NCI-H748 treated with DMSO at 0.1 percent for 48 hours (cell line): ENCODE results near the gene TIMM17A.

Source experiments
- DNase-seq: peaks from one replicate; lab custom pipeline; 2025; lab: John Stamatoyannopoulos, UW

Gene TIMM17A

DNA sequence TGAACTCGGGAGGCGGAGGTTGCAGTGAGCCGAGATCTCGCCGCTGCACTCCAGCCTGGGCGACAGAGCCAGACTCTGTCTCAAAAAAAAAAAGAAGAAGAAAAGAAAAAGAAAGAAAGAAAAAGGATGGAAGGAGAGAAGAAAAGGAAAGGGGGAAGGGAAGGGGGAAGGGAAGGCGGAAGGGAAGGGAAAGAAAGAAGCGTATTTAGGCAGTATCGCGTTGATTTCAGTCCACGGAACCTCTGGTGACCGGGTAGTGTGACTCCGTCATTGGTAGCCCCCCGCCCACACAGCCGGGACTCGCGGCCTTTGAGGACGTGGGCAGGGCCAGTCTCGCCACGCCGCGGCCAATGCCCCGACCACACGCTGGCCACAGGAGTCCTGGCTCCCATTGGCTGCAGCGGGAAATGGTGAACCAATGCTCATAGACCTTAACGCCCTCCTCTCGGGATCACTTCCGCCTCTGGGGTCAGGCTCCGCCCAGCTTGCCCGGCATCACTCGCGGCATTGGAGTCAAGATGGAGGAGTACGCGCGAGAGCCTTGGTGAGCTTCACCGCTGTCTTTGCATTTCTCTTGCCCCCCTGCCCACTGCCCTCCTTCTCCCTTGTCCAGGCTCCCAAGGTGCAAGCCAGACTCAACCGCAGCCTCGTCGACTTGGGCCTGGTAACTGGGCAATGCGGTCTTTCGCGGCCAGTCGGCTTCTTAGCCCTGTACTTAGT lies at the start of gene TIMM17A:
TSS of gene TIMM17A (plus strand) at position 495 of the 720 bp plus-strand sequence. CDS start at position 519, 24 bp downstream.
- DNase-seq: peak; percentile 71

DNA sequence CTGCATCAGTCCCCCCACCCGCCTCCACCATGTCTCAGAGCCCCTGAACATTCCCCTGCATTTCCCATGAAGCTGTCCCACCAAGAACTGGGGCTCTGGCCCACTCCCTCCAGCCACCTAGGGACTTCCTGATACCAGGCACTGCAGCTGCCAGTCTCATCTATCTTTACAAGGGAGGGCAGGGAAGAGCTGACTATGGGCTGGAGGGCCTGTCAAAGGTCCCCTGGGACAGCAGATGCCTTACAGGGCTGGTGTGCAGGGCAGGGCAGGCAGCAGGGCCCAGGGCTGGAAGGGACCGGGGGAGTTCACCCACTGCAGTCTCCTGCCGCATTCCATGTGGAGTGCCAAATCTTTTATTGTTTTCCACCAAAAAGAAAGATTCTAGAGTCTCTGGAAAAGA lies 49.0 kb upstream of the TIMM17A start:
- no peak for DNase-seq

DNA sequence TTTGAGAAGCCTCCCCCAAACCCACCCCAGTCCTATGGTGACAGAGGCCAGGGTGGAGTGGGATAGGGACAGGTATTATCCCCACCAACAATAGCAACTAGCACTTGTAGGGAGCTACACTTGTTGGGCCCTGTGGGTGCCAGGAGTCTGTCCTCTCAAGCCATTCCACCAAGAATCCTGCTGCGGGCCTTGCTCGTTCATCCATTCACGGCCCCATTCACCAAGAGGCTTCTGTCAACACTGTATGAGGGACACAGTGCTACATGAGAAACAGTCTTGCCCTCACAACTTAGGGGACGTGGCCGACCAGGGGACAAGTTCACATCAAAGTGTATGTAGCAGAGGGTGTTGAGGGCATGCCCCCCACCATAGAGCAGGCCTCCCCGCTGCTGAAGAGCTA lies 47.7 kb upstream of the TIMM17A start:
- no peak for DNase-seq

DNA sequence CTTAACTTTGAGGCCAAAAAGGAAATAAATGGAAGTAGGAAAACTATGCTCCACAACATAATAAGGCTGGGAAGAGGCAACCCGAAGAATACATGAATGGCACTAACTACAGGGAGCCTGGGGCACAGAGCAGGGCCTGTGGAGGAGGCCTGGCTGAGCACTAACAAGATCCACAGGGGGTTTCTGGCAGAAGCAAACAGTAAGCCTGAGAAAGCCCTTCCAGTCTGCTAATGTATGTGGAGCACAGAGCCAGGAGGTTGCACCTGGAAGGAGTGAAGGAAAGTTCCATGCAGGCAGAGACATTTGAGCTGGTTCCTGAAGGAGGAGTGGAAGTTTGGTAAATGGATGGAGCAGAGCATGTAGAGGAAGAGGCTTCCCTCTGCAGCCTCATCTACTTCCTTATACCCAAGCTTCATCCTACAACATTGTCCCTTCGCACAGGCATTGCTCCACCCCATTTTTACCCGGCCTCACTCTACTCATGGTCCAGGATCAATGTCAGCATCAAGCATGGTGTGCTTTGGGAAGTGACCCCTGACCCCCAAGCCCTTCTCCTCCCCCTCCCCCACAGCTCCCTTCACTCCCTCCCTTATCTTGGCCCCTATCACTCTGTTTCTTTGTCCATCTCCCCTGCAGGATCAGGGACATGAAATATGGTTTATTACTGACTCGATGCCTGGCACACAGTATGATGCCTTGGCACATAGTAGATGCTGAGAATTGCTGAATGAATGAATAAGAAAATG lies 43.3 kb upstream of the TIMM17A start:
- DNase-seq: no peak

DNA sequence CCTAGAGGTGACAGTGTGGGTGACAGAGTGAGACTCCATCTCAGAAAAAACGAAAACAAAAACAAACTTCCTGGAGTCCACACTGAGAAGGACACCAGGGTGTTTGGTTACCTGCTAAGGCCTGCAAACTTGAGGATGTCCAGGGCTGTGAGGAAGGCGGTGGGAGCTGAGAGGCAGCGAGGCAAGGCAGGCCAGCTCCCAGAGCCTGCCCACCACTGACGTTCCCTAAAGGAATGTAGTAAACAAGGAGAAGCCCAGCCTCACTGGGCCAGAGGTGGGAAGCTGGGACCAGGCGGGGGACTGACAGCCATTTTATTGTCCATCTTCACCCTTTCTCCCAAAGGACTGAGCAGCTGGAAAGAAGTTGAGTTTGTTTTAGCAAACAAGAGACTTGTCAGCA lies 42.5 kb upstream of the TIMM17A start:
- DNase-seq: no peak

DNA sequence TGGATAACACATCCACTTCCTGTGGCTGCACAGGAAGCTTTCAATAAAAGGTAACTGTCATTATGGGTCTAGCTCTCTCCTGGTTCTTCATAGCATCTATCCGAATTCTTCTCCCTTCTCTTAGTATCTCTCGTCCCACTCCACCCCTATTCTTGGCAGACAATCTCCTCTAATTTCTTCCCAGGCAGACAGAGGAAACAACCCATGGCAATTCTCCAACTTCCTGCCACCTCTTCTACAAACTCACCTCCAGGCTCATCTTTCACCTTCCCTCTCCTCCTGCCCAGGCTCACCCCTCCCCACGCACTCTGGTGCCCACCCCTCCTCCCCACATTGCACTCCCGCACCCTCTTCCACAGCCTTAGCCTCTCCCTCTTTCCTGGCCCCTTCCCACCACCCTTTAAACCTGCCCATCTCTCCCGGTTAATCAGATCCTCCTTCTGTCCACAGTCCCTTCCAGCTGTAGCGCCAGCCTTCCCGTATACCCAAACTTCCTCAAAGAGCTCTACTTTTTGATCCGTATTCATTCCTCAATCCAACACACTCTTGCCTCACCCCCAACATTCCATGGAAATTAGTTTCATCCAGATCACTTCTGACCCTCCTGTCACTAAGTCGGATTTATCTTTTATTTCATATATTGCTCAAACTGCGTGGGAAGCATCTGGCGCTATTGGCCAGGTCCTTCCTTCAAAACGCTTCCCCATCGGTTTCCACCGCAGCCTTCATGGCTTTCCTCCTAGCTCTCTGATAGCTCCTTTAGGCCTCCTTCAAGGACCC lies 40.7 kb upstream of the TIMM17A start:
- DNase-seq: no peak

DNA sequence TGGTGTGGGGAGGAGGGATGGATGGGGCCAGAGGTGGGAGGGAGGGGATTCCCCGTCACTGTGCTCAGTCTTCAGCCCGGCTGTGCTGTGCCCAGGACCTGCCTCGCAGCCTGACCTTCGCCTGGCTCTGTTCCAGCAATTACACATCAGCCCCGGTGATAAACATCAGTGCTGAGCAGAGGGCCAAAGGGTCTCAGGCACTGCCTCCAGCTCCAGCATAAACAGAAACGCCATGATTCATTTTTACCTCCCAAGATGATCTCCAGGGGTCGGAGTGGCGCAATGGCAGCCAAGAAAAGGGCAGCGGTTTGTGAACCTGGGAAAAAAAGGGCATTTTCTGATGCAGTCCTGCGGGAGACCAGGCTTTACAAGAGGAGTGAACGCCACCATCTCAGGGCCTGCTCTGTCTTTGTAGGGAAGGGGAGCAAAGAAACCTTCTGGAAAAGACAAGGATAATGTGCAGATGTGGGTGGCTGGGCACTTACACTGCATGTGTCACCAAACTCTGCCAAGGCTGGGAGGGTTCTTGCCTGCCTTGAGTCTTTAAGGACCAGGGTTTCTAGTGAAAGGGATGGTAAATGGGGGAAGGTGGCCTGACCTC lies 38.6 kb upstream of the TIMM17A start:
- no peak for DNase-seq

DNA sequence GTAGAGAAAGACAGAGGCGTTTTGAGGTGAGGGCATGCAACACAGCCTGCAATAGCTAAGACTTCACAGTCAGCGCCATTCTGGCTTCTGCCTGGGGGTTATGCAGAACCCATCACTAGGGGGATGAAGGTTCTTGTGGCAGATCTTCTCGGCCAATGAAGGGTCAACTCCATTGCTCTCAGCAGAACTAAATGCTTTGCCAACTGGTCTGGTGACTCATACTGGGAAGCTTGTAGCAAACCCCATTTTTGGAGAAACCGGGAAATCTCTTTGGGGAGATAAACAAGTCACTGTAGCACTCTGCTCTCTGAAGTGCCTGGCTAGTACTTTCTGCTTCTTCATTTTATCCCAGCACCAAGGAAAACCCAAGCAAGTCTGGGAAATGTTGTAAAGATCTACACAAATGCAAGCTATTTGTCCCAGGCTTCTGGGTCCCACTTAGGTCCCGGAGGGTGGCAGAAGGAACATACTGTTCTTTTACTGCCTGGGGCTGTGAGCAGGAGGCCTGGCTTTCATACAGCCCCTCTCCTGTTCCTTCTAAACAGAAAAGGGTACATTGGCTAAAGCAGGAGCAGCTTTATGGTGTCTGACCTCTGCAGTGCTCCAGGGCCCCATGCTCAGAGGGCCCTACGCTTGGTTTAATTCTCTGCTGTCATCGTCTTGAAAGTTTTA lies 37.8 kb upstream of the TIMM17A start:
- no peak for DNase-seq

DNA sequence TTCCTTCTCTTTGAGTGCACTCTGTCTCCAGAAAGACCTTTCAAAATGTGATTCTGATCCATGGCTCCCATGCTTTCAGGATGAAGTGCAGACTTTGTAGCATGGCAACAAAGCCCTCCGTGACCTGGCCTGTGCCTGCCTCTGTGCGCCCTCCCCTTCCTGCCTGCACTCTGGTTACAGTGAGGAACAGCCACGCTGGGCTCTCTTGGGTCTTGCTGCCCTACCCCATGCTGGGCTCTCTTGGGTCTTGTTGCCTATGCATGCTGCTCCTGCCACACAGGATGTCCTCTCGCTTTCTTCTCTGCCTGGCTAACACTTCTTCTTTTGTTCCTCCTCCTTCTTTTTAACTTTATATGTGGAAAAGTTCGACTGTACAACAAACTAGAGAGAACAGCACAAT lies 37.0 kb upstream of the TIMM17A start:
- DNase-seq: no peak

DNA sequence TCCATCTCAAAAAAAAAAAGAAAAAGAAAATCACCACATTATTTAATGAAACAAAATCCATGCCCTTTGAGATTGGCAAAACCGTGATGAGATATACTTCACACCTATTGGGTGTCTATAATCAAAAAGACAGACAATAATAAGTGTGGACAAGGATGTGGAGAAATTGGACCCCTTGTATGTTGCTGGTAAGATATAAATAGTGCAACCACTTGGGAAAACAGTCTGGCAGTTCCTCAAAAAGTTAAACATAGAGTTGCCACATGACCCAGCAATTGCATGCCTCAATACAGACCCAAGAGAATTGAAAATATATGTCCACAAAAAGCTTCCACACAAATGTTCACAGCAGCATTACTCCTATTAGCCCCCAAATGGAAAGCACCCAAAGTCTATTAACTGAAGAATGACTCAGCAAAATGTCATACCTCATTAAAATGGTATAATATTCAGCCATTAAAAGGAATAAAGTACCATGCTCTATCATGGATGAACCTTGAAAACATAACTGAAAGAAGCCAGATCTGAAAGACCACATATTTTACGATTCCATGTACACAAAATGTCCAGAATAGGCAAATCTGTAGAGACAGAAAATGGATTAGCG lies 33.2 kb upstream of the TIMM17A start:
- no peak for DNase-seq

DNA sequence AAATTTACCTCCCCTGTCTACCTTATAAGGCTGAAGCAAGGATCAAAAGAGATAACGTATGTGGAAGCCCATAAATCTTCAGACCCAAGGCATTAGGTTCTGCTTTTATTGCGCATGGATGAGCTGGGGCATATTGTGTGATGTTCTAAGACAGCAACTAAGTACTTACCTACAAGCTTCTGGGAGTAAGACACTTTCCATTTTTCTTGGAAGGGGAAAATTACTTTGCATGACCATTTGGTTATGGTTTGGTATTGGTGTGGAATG lies 30.1 kb upstream of the TIMM17A start:
- DNase-seq: no peak

DNA sequence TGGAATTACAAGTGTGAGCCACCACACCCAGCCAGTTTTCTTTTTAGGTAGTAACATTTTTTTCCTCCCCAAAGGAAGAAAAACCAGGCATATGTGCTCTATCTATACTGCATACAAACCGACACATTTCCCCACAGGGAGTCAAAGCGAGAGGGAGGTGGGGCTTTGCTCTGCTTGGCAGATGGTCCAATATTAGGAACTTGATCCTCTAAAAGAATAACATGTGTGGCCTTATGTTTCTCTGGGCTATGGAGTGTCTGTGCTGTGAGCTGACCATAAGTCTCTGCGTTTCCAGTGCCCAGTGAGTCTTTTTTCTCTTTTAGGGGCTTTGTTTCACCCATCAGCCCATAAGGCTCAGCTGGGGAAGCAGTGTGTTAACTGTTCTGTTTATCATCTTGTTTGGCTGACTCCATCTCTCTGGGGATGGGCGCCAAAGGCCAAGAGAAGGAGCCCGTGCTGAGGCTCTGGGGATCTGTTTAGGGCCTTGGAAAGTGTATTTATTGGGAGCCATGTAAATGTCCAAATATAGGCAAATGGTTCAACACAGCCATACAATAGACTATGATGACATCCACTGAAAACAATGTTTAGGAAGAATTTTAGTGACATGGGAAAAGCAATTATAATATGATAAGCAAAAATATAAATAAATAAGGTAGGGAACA lies 29.2 kb upstream of the TIMM17A start:
- no peak for DNase-seq

DNA sequence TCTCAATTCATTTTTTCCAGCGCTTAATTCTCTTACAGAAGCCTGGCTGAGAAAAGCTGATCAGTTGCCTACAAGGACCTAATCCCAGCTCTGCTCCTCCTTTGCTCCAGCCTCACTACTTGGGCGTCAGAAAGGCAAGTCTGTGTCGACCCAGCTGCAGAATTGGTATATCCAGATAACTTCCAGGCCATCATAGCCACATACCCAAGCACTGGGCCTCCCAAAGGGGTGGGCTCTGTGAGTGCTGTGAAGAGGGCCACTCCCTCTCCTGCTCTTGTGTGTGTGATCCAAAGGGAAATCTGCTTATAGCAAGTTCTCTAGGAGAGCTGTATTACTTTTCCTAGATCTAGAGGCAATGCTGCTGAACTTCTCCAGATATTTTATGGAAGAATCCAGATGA lies 27.0 kb upstream of the TIMM17A start:
- DNase-seq: no peak

DNA sequence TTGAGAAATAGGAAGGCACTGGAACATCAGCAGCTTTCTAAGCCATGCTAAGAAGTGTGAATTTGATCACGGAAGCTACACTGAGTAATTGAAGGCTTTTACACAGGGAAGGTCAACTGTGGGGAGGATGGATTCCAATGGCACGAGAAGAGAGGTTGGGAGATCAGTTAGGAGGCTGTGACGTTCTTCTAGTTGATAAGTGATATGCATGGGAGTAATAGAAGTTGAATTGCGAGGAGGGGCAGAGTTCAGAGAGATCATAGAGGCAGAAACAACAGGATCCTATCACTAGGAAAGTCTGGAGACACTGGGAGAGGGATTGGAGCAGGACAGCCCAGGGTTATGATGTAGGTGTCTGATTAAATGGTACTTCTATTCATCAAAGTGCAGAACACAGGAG lies 25.2 kb upstream of the TIMM17A start:
- DNase-seq: no peak

DNA sequence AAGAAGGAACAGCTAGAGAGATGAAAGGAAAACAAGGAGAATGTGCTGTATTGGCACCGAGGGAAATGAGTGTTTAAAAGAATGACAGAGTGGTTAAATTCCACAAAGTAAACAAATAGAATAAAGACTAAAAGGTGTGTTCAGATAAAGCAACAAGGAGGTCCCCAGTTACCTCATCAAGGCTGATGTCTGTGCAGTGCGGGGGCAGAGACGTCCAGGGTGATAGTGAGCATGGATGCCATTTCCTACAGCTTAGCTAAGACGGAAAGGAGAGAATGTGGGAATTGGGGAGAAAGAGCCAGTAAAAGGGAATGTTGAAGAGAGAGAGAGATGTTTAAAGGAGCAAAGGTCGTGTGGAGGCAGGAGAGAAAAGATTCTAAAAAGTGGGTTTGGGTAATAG lies 24.5 kb upstream of the TIMM17A start:
- no peak for DNase-seq

DNA sequence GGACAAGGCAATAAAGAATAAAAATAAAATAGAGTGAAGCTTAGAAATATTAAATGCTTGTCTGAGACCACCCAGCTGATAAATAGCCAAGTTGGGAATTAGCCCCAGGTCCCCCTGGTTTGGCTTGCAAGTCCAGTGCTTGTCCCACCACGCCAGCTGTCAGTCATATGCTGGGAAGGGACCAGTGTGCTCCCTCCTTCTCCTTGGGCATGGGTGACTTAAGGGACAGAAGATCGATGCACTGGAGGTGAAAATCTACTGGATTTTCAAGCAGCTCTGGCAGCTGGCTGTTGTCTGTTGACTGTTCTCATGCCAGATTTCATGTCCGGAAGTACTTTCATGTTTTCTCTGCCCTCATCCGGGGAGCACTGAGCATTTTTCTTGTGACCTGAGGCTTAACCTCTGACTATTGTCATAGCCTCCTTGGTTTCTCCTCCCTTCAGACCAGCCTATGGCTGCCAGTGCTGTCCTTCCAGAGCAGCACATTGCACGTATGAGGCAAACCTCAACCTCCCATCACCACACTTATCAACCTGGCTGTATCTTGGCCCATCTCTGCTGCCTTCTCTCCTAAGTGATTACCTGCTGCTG lies 21.4 kb upstream of the TIMM17A start:
- DNase-seq: no peak

DNA sequence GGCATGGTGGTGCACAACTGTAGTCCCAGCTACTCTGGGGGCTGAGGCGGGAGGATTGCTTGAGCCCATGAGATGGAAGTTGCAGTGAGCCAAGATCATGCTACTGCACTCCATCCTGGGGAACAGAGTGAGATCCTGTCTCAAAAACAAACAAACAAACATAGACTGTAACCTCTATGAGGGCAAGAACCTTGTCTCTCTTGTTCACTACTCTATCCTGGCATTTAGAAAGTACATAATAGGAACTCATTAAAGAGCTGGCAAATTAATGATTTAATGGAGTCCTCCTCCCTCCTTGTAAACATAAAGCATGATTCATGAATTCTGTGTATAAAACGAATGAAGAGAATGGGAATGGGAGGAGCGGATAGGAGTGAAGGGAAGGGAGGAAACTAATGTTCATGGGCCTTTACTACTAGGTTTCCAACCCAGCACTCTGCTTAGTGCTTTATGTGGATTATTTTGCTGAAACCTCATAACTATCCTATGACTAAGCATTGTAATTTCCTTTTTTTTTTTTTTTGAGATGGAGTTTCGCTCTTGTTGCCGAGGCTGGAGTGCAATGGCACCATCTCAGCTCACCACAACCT lies 17.6 kb upstream of the TIMM17A start:
- DNase-seq: no peak

DNA sequence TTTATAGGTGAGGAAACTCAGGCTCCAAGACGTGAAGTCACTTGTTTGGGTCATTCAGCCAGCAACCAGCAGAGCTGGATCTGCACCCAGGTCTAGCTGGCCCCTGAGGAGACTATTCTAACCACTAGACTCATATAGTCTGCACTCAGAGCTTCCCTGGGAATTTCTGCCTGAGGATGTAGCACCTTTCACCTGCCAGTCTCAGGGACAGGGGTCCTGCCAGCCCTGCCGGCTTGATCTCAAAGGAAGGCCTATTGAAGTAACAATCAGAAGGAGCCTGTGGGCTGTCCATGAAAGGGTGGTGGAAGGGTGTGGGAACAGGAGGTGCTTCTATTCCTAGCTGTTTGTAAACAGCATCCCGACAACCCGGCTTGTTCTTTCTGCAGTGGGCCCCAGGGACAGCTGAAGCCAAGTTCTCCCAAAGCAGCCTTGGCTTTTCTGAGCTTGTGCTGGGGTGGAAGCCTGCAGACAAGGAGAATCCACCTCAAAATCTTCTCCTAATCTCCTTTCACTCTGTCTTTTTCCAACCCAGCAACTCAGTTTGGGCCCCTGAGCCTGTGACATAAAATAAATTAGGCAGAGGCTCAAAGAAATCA lies 16.8 kb upstream of the TIMM17A start:
- DNase-seq: no peak

DNA sequence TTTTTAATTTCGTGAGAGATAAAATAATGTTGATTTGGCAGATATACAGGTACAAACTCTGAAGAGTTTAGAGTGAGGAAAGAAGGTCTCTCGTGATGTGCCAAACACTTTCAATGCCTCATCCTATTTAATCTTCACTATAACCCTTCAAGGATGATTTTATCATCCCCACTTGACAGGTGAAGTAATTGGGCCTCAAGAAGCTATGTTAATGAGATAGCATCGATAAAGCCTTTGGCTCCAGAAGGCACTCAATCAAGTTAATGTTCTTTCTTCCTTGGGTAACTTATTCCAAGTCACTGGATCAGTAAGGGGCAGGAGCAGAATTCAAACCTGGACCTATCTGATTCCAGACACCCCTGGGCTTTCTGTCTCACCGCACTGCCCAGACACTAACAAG lies 16.2 kb upstream of the TIMM17A start:
- no peak for DNase-seq

DNA sequence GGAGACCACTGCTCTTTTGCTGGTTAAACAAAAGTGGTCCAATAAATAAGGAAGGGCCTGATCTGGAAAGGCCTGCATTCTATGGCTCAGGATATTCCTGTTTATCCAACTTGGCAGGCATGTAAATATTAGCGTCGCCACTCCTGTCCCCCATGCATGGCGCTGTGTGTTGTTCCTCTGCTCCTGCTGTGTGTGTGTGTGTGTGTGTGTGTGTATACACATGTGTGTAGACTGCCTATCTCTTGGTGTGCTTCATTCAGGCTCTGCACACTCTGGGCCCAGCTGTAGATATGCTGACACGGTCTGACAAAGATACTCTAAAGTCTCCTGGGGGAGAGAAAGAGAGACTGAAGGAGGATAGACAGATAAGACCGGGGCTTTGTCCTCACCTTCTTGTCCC lies 15.7 kb upstream of the TIMM17A start:
- DNase-seq: no peak
